CD4-positive, alpha-beta T cell treated with Interleukin-4 for 1 hour (primary cell): ENCODE data around the gene NFYA.

Source experiments
- DNase-seq, 2 donors: peaks; one replicate each; pipeline ENCODE4 v3.0.0-alpha.2; 2020 to 2022

NFYA gene

DNA sequence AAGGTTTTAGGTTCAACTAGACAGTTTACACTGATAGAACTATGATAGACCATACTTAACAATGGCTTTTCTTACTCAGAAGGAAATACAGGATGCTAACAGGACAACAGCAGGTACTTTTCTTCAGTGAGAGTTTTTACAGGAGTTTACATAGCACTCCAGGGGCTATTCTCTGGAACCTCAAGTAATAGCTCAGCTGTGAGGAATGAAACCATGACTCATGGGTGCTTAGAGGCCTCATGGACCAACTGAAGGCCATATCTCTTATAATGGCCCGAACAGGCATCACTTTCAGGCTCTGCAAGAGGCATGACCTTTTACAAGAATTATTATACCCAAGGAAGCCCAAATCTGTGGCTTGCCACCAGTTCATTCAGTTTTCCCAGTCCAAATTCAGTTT lies 49.6 kb downstream of the NFYA start:
- DNase-seq, result no peak

DNA sequence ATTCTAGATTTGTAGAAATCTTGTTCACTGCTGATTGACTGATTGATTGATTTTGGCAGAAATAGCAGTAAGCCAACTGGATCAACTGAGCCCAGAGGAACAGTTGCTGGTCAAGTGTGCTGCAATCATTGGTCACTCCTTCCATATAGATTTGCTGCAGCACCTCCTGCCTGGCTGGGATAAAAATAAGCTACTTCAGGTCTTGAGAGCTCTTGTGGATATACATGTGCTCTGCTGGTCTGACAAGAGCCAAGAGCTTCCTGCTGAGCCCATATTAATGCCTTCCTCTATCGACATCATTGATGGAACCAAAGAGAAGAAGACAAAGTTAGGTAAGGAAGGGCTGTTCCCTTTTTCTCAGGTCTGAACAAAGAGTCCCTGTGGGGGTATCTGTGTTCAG lies 50.1 kb downstream of the NFYA start:
- DNase-seq, result no peak

DNA sequence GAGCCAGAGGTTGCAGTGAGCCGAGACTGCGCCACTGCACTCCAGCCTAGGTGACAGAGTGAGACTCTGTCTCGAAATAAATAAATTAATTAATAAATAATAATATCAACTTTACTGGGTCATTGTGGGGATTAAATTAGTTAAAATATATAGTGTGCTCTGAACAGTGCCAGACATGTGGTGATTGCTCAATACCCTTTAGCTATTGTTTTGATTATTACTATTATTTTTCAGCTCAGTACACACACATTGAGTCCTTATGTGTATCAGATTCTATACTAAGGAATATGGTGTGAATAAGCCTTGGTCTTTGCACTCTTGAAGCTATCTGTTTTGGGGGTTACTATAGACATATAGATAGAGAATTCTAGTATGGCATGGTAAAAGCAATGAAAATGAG lies 52.5 kb downstream of the NFYA start:
- no peak for DNase-seq

DNA sequence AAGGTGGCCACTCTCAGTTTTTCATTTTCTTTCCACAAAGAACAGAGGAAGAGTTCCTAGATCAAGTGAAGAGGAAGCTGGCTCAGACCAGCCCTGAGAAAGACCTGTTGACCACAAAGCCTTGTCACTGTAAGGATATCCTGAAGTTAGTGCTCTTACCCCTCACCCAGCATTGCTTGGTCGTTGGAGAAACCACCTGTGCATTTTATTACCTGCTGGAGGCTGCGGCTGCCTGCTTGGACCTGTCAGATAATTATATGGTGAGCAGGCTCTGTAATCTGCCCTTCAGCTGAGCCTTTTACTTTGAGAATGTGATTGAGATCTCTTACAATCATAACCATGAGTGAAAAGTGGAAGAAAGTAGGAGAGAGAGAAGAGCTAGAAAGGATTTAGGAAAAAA lies 59.5 kb downstream of the NFYA start:
- DNase-seq, result no peak

DNA sequence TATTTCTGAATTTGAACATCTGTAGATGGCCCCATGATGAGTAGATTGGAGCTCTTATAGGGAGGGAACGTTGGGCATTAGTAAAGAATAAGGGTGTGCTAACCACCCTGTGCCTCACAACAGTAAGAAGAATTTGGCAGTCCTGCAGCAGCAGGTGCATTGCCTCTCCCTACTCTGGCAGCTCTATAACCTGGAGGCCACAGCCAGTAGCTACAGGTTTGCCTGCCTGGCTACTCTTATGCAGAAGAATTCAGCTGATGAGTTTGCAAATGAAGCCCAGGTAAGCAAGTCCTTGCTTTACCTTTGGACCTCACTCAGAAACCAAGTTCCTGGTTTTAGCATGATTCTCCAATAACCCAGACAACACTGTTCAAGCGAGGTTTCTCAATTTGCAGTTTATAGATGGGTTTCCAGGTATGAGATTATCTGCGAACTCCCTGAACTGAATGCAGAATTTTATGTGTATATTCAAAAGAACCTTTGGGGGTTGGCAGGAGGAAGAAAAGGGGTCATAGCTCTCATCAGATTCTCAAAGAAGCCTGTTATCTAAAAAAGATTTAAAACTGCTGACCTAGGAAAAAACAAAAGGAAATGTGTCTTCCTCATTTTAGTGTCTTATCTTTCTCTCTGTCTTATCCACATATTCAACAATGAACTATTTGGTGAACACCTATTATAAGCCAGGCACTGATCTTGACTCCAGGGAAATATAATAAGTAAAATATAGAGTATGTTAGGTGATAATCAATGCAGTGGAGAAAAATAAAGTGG lies 62.5 kb downstream of the NFYA start:
- no peak for DNase-seq

DNA sequence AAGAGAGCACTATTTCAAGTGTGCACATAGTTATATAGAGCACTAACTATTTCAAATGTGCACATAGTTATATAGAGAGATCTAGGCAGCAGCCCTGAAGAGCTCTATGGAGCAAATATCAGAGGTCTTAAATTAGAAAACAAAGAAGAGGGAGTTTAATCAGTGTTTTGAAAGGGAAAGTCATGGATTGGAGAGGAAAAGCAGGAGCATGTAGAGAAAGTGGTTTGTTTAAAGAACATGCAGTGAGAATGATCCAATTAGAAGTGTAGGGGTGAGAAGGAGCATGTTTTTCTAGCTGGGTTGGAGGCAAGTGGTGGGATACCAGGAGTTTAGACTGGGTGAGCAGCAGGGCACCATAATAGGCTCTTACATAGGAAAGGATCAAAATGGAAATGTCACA lies 64.1 kb downstream of the NFYA start:
- DNase-seq, result no peak

DNA sequence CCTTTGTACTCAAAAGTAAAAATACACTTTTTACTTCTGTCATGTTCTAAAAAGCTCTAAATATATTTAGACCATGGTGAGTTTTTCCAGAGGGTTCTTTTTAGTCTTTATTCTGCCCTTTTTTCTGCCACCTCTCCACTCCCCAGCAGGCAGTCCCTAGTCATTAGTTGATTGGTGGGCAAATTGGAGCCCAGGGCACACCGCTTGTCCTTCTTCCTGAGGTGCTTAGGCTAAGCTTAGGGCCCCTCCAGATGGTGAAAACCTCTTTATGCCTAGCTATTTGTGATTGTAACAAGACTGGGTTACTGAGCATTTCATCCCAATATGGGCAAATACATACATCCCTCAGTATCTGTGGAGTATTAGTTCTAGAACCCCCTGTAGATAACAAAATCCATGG lies 75.1 kb downstream of the NFYA start:
- no peak for DNase-seq
